Colonic mucosa (tissue), 4 donors: ENCODE data around the gene MSL3. TPM values are rescaled to one million over a fixed set of nuclear protein-coding genes. Genes with fewer than 3 reads are reported as not detected.

ENCODE experiments used
- DNase-seq: peaks from one replicate; pipeline ENCODE4 v3.0.0-alpha.2; 2020
- H3K27ac ChIP-seq: fragments of 200-600 bp; one replicate; pipeline ENCODE4 v1.8.0; 2021
- H3K27me3 ChIP-seq: fragments of 200-600 bp; one replicate; pipeline ENCODE4 v1.8.0; 2021
- H3K36me3 ChIP-seq: fragments of 200-600 bp; one replicate; pipeline ENCODE4 v1.8.0; 2021
- H3K4me1 ChIP-seq: fragments of 200-600 bp; one replicate; pipeline ENCODE4 v1.8.0; 2021; ENCODE audit warnings: mild to moderate bottlenecking
- H3K4me3 ChIP-seq: fragments of 200-600 bp; one replicate; pipeline ENCODE4 v1.8.0; 2021
- H3K9ac ChIP-seq, 2 donors: one replicate each; pipeline ENCODE4 v1.7.0; 2013; ENCODE audit warnings: control low read depth in 2 of 2, low read depth in 2 of 2, low read length in 2 of 2
- H3K9me3 ChIP-seq: fragments of 200-600 bp; one replicate; pipeline ENCODE4 v1.8.0; 2021
- intact Hi-C: fragments of 100-400 bp; cut with DNase I; formaldehyde crosslinking; loops from one replicate; pipeline ENCODE4 v1.14.1; 2022
- total RNA-seq, 2 donors: library from RNA; stranded (reverse); fragmentation: NEBNext Ultra II Directional in 1 of 2; extraction: Animal tissue kit (Norgen Biotek cat#: 25700) in 1 of 2; gene quantifications; one replicate each; pipeline ENCODE4 v1.2.1, GENCODE V29; 2021
- TF ChIP-seq, protein P1 (sequence below): fragments of 200-600 bp; IDR thresholded peaks from one replicate; pipeline ENCODE4 v1.8.0; 2022; ENCODE audit warnings: antibody characterized with exemption, mild to moderate bottlenecking
- donor health status: healthy.
- donor health status: DM: no; HTN: no; CAD: no.
- donor health status: DM: no; HTN: no; CAD: no.

The MSL3 gene
- total RNA-seq, 2 donors from 2014 or later: 15.3 to 16.5 TPM

DNA sequence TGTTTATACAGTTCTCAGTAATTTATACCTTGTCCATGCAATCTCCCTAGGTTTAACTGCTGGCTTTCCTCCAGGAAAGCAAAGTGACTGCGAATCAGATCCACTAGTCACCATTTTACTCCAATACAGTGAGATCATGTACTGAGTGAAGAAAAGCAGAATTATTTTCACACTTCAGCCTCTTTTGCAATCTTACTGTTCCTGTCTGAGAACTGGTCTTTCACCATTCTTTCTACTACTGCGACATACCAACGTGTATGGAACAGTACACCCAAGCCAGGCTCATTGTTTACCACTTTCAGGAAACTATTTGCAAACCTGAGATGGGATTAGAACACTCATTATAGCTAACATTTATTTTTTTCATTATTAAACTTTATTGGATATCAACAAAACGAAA, 8.0 kb upstream of the MSL3 start:
- TF ChIP-seq, protein P1, sequence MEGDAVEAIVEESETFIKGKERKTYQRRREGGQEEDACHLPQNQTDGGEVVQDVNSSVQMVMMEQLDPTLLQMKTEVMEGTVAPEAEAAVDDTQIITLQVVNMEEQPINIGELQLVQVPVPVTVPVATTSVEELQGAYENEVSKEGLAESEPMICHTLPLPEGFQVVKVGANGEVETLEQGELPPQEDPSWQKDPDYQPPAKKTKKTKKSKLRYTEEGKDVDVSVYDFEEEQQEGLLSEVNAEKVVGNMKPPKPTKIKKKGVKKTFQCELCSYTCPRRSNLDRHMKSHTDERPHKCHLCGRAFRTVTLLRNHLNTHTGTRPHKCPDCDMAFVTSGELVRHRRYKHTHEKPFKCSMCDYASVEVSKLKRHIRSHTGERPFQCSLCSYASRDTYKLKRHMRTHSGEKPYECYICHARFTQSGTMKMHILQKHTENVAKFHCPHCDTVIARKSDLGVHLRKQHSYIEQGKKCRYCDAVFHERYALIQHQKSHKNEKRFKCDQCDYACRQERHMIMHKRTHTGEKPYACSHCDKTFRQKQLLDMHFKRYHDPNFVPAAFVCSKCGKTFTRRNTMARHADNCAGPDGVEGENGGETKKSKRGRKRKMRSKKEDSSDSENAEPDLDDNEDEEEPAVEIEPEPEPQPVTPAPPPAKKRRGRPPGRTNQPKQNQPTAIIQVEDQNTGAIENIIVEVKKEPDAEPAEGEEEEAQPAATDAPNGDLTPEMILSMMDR: no peak
- Histone ChIP-seq H3K27ac (no peak overlapping the region), H3K36me3 (no peaks in the 10 kb centered on the region), H3K27me3 (no peaks in the 10 kb centered on the region), H3K9me3 (no peaks in the 10 kb centered on the region), H3K4me3 (no peak overlapping the region), H3K4me1 (no peaks in the 10 kb centered on the region), H3K9ac (no peak overlapping the region)
- intact Hi-C loops: no loop called here
- DNase-seq: no peak

- no peak overlapping the region for H3K9ac ChIP-seq
- no peaks in the 10 kb centered on the region for H3K9me3 ChIP-seq
- intact Hi-C loops: no loop called here
- TF ChIP-seq, protein P1: no peak
- no peaks in the 10 kb centered on the region for H3K4me1 ChIP-seq
- H3K27me3 ChIP-seq: no peaks in the 10 kb centered on the region
- H3K4me3 ChIP-seq: no peak overlapping the region
- no peaks in the 10 kb centered on the region for H3K36me3 ChIP-seq
- no peak overlapping the region for H3K27ac ChIP-seq
- DNase-seq: no peak
These were observed 7.3 kb upstream of the MSL3 start for GRCh38 chrX:11750694-11751093.

- TF ChIP-seq, protein P1: no peak
- H3K9ac ChIP-seq: no peak overlapping the region
- intact Hi-C loops: no loop called here
- DNase-seq: no peak
- no peaks in the 10 kb centered on the region for H3K36me3 ChIP-seq
- no peaks in the 10 kb centered on the region for H3K9me3 ChIP-seq
- H3K27ac ChIP-seq: no peak overlapping the region
- H3K4me1 ChIP-seq: no peaks in the 10 kb centered on the region
- H3K4me3 ChIP-seq: no peak overlapping the region
- no peaks in the 10 kb centered on the region for H3K27me3 ChIP-seq
These were observed 6.8 kb upstream of the MSL3 start for GRCh38 chrX:11751261-11751660.

DNA sequence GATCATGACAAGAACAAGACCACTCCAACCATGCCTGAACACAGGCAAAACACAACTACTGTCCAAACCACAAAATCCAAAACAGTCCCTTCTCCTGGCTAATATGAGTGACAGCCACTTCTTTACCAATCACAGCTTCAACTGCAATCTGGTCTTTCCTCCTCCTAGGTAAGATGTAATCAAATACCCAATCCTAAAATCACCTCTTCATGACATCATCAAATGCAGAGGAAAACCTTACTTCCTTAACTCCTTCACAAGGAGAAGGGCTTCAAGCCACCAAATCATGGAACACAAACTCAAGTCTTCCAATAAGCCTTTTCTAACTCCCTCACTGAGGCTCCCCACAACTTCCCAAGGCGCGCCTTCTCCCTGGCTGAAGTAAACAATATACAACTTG, 4.4 kb upstream of the MSL3 start:
- Histone ChIP-seq H3K4me1 (no peaks in the 10 kb centered on the region), H3K27ac (no peak overlapping the region), H3K36me3 (no peaks in the 10 kb centered on the region), H3K27me3 (no peaks in the 10 kb centered on the region), H3K4me3 (no peak overlapping the region), H3K9ac (no peak overlapping the region), H3K9me3 (no peaks in the 10 kb centered on the region)
- intact Hi-C loops: no loop called here
- TF ChIP-seq, protein P1: no peak
- no peak for DNase-seq

GRCh38 chrX:11754958-11755645, 2.9 kb upstream of the MSL3 start:
- no peak for DNase-seq
- intact Hi-C loops: no loop called here
- Histone ChIP-seq H3K9ac (no peak overlapping the region), H3K36me3 (no peaks in the 10 kb centered on the region), H3K9me3 (no peaks in the 10 kb centered on the region), H3K4me3 (no peak overlapping the region), H3K27ac (no peak overlapping the region), H3K4me1 (no peaks in the 10 kb centered on the region), H3K27me3 (no peaks in the 10 kb centered on the region)
- TF ChIP-seq, protein P1: no peak
